GM13977 (cell line): ENCODE measurements around the gene ACTRT3.

Experiments
- DNase-seq: peaks from one replicate; pipeline ENCODE4 v3.0.0; 2012; ENCODE audit warnings: low spot score
- CTCF ChIP-seq: IDR thresholded peaks from 2 replicates; pipeline ENCODE4 v1.5.1; 2012; ENCODE audit warnings: mild to moderate bottlenecking, control low read depth; ENCODE audit not compliant: insufficient read depth; ENCODE audit errors: extremely low read depth, missing control alignments
- in situ Hi-C: fragments of 300-500 bp; cut with MboI; formaldehyde crosslinking; loops from one replicate; pipeline ENCODE4 v1.12.0; 2022; ENCODE audit warnings: low sequenced_read_pairs, low pct_unique_long_range_greater_than_20kb, mixed read lengths, inconsistent platforms; ENCODE audit not compliant: unreplicated experiment

The ACTRT3 gene

GRCh38 chr3:169772897-169773816, 3.8 kb upstream of the ACTRT3 start, which contains the start of gene MYNN:
MYNN (plus strand) TSS chr3:169773396; CDS start chr3:169774296, 900 bp downstream.
- in situ Hi-C loops, result no loop called here
- TF ChIP-seq CTCF, result peak; percentile 24
- peak; percentile 82 for DNase-seq

DNA sequence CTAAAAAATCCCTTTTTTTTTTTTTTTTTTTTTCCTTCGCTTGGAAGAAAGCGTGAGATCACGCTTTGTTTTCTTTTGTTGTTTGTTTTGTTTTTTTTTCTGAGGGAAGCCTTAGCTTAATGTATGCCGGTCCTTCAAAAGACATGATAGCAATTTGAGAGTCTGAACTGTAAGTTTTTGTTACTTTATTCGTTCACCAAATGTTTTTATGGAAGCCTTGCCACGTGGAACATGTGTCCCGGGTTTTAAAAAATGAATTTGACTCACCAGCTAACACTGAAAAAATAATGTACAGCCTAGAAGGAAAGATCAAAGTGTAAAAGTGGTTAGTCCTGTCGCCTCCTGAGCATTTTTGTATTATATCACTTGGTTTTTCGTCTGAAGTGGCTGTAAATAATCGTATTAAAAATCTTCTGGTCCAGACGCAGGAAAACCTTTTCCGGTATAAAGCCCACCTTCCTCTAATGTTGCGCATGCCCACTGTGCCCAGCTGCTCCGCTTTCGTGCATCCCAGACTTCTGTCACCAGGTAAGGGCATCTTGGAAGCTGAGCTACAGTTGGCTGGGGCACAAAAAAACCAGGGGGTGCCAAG, 3.0 kb upstream of the ACTRT3 start:
- DNase-seq, result peak; percentile 49
- no peak for TF ChIP-seq CTCF
- in situ Hi-C loops, result no loop called here

GRCh38 chr3:169771497-169772304, 2.3 kb upstream of the ACTRT3 start:
- TF ChIP-seq CTCF, result no peak
- peak; percentile 12 for DNase-seq
- in situ Hi-C loops, result no loop called here

- DNase-seq, result peak; percentile 85
- in situ Hi-C loops, result no loop called here
- no peak for TF ChIP-seq CTCF
Observed at GRCh38 chr3:169764882-169765612, 4.3 kb downstream of the ACTRT3 start, which contains the start of gene TERC. TERC (minus strand) TSS chr3:169765060.

GRCh38 chr3:169764312-169764881, 5.0 kb downstream of the ACTRT3 start:
- in situ Hi-C loops, result no loop called here
- peak; percentile 71 for DNase-seq
- no peak for TF ChIP-seq CTCF
